Activated CD8-positive, alpha-beta memory T cell treated with anti-CD3 and anti-CD28 coated beads, Interleukin-2, amount 50 U/mL, for 4 hours (primary cell): ENCODE data around the gene COL6A3.

Source experiments
- DNase-seq: peaks from one replicate; pipeline ENCODE4 v3.0.0-alpha.2; 2020

COL6A3 gene, protein sequence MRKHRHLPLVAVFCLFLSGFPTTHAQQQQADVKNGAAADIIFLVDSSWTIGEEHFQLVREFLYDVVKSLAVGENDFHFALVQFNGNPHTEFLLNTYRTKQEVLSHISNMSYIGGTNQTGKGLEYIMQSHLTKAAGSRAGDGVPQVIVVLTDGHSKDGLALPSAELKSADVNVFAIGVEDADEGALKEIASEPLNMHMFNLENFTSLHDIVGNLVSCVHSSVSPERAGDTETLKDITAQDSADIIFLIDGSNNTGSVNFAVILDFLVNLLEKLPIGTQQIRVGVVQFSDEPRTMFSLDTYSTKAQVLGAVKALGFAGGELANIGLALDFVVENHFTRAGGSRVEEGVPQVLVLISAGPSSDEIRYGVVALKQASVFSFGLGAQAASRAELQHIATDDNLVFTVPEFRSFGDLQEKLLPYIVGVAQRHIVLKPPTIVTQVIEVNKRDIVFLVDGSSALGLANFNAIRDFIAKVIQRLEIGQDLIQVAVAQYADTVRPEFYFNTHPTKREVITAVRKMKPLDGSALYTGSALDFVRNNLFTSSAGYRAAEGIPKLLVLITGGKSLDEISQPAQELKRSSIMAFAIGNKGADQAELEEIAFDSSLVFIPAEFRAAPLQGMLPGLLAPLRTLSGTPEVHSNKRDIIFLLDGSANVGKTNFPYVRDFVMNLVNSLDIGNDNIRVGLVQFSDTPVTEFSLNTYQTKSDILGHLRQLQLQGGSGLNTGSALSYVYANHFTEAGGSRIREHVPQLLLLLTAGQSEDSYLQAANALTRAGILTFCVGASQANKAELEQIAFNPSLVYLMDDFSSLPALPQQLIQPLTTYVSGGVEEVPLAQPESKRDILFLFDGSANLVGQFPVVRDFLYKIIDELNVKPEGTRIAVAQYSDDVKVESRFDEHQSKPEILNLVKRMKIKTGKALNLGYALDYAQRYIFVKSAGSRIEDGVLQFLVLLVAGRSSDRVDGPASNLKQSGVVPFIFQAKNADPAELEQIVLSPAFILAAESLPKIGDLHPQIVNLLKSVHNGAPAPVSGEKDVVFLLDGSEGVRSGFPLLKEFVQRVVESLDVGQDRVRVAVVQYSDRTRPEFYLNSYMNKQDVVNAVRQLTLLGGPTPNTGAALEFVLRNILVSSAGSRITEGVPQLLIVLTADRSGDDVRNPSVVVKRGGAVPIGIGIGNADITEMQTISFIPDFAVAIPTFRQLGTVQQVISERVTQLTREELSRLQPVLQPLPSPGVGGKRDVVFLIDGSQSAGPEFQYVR (N-terminal part only)

DNA sequence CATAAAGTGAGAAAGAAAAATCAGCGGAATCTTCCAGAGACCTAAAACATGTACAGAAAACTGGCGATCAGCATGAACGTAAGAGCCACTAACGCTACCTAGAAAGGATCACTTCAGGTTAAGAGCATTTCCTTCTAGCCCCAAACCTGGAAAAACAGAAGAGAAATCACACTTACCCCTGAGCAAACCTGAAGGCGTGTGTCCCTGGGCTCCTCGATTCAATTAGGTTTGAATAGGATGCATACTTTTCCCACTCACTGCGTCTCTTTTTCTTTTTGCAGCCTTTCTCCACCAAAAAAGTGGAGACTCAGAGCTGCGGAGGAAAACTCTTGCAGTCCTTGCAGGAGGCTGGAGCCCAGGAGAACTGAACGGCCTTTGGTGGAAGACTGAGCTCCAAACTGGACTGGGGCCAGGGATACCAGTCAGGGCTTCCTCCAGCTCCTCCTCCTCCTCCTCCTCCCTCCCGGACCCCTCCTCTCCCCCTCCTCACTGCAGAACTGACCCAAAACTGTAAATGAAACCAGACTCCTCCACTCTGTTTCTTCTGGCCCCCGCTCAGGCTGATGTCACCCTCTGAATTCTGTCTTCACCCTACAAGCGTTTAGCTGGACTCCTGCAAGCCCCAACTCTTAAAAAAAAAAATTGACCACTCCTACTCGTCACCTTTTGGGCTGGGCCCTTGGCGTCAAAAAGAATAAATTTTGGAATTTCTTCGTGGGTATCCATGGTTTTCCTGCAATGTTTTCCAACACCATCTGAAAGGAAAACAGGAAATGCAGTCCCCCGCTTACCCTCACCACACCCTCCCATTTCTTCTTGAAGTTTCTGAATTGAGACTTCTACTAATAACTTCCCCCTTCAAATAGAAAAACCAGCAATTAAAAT lies at the start of gene COL6A3:
TSS of gene COL6A3 (minus strand) at position 388 of the 885 bp plus-strand sequence. CDS start 17,347 bp downstream, outside the sequence.
- no peak for DNase-seq

- DNase-seq: no peak
Observed at GRCh38 chr2:237459741-237460174, 45.8 kb upstream of the COL6A3 start.

DNA sequence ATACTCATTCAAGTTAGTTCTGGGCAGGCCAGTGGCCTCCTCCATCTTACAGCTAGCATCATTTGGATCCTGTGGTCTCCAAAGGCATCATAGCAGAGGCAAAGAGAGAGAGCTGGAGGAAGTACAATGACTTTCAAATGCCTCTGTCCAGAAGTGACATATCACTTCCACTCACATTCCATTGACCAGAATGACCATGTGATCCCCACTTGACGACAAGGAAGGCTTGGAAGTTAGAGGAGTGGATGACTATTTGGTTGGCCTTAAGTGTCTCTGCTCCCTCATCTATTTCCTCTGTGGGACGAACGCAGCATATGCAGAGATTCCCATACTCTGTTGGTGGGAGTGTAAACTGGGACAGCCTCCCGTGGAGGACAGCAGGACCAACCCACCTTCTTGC lies 45.3 kb upstream of the COL6A3 start:
- DNase-seq: no peak

- no peak for DNase-seq
Observed at GRCh38 chr2:237458519-237458918, 44.6 kb upstream of the COL6A3 start.

GRCh38 chr2:237457388-237457941 lies 43.5 kb upstream of the COL6A3 start:
- DNase-seq: no peak

- no peak for DNase-seq
Observed at GRCh38 chr2:237456200-237456843, 42.4 kb upstream of the COL6A3 start.

- DNase-seq: no peak
Observed at GRCh38 chr2:237455764-237456163, 41.8 kb upstream of the COL6A3 start.

DNA sequence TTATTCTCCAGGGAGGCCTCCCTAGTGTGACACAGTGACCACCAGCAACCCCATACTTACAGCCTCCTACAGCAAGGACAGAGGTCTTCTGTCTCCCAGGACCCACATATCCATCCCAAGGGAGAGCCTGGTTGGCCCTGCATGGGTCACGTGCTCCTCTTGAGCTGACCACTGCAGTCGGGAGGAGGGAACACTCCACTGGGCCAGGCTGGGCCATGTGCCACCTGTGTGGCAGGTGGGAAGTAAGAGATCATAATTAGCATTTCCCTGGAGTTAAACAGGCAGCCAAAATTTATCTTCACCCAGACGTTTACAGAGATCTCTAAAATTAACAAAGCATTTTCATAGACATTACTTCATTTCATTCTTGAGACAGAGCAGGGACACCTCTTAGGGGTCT lies 39.7 kb upstream of the COL6A3 start:
- DNase-seq: no peak

GRCh38 chr2:237452861-237453260 lies 38.9 kb upstream of the COL6A3 start:
- DNase-seq: no peak

DNA sequence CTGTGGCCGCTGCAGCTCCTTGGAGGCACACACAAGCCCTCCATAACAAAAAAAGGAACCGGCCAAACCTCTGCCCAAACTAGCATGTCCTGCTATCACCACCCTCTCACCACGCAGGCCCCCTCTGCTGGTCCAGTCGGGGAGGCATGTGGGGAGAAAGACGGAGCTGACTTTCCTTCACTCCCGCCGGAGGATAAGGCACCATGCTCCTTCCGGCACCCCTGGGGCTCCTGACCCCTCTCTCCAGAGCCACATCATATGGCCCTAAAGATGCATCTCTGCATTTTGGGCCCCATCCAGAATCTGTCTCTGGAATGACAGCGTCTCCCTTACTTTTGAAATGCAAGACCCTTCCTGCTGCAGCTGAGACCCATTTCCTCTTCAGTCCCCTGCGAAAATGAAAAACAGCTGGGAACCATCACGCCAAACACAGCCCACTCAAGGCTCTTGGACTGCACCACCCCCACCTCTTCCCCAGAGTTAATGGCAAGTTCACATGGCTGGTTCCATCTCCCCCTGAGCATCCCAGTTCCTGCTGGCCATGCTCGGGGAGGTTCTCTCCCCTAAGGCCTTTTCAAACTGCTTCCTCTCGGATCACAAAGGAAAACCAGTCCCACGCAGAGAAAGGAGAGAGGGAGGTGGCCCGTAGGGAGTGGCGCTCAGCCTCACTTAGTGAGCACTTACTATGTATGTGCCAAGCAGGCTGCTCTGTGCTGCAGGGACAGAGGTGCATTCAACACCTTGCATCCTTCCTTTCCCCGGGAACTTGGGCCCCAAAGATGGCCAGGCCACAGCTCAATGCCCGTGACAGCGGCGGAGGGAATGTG lies 37.9 kb upstream of the COL6A3 start:
- no peak for DNase-seq

DNA sequence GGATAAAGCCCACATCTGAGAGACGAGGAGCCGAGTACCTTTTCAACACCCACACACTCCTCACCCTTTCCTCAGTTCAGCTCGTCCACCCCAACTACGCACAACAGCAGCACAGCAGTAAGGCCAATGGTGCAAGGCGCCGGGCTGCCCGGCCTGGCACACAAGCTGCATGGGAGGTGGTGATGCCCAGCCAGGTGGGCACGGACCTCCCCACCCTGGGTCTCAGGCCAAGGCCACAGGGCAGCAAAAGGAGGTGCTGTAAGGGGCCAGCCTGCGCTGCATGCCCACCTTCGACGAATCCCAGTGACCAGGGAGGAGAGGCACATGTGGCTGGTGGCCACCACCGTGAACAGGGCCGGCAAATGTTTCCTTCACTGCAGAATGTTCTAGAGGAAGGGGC lies 36.6 kb upstream of the COL6A3 start:
- DNase-seq: no peak

- no peak for DNase-seq
Observed at GRCh38 chr2:237450108-237450507, 36.1 kb upstream of the COL6A3 start.

- DNase-seq: no peak
Observed at GRCh38 chr2:237449193-237449881, 35.4 kb upstream of the COL6A3 start.

- DNase-seq: no peak
Observed at GRCh38 chr2:237448626-237449025, 34.7 kb upstream of the COL6A3 start.

DNA sequence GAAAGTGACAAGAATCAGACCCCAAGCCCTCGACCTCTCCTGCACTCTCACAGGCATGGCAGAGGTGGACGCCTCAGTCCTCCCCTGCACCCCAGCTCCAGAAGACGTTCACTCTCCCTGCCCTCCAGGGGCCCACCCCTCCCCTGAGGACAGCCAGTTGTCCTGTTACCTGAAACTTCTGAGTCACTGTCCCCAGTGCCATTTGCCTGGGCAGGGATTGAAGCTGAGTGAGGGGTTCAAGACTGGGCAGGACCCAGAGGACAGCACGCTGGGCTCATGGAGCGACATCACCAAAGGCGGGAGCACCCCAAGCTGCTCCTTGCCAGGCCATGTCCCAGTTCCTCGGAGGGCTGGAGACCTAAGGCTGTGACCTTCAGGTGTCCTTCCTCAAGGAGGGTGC lies 34.2 kb upstream of the COL6A3 start:
- no peak for DNase-seq

- no peak for DNase-seq
Observed at GRCh38 chr2:237447496-237447895, 33.5 kb upstream of the COL6A3 start.

GRCh38 chr2:237446338-237446665 lies 32.3 kb upstream of the COL6A3 start:
- DNase-seq: no peak

- no peak for DNase-seq
Observed at GRCh38 chr2:237445611-237446337, 31.8 kb upstream of the COL6A3 start.

DNA sequence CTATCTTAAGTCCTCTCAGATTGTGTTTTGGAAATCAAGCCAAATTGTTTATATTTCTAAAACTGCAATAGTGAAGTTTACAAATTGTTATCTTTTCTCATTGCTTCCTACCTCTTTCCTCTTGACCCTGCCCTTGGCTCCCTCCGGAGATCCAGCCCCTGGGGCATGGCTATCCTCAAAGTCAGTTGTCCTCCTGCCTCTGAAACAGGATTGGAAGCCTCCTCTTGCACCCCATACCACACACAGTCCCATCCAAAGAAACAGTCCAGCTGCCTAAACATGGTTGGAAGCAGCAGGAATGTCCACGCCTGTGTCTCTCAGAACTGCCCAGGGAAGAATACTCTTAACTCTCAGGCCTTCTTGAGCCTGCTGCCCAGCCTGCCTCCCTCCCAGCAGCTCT lies 30.1 kb upstream of the COL6A3 start:
- DNase-seq: no peak
